ENCODE results near the gene PRDM1.
"Not testable (repeated sequence)": the region's sequence is repeated elsewhere in the genome, so short reads cannot be mapped to it uniquely, and the experiment has no call there.

PRDM1 gene

GRCh38 chr6:106142876-106143431 lies 56.8 kb downstream of the PRDM1 start:
- DNase-seq: no peak

GRCh38 chr6:106143665-106144064 lies 57.5 kb downstream of the PRDM1 start:
- no peak for DNase-seq

GRCh38 chr6:106145144-106145543 lies 59.0 kb downstream of the PRDM1 start:
- DNase-seq: no peak

- no peak for DNase-seq
Observed at GRCh38 chr6:106145741-106146227, 59.6 kb downstream of the PRDM1 start.

- DNase-seq: no peak
Observed at GRCh38 chr6:106146852-106147351, 60.8 kb downstream of the PRDM1 start.

GRCh38 chr6:106147476-106147875 lies 61.3 kb downstream of the PRDM1 start:
- no peak for DNase-seq

GRCh38 chr6:106149472-106150069 lies 63.4 kb downstream of the PRDM1 start:
- no peak for DNase-seq

- not testable (repeated sequence) for DNase-seq
Observed at GRCh38 chr6:106152476-106152875, 66.3 kb downstream of the PRDM1 start.

- DNase-seq: no peak
Observed at GRCh38 chr6:106152952-106153351, 66.8 kb downstream of the PRDM1 start.

GRCh38 chr6:106154326-106154725 lies 68.2 kb downstream of the PRDM1 start:
- DNase-seq: no peak

GRCh38 chr6:106155219-106155830 lies 69.2 kb downstream of the PRDM1 start:
- DNase-seq: no peak

GRCh38 chr6:106156413-106156812 lies 70.3 kb downstream of the PRDM1 start:
- DNase-seq: no peak

- no peak for DNase-seq
Observed at GRCh38 chr6:106156863-106157262, 70.7 kb downstream of the PRDM1 start.

GRCh38 chr6:106158816-106159215 lies 72.7 kb downstream of the PRDM1 start:
- no peak for DNase-seq
